GM12878 (cell line): ENCODE measurements around the gene ZNF80. TPM values are rescaled to one million over a fixed set of nuclear protein-coding genes. Genes with fewer than 3 reads are reported as not detected.

Experiments
- ATAC-seq: fragments of 200-7000 bp; cut with Tn5 transposase; 3 replicates; pipeline ENCODE4 v1.9.1; 2020; ENCODE audit warnings: mild to moderate bottlenecking, moderate library complexity
- BruUV-seq: library from RNA; stranded (reverse); fragments of 400-500 nt; replicated peaks from 2 replicates; lab custom pipeline; 2021; lab: Mats Ljungman, UMichigan
- CTCF ChIA-PET: fragments of 300-600 bp; sonication (Branson Sonifier 250); formaldehyde crosslinking; extraction: SDS; loops from one replicate; lab custom pipeline; 2021; ENCODE audit warnings: inconsistent platforms; lab: Yijun Ruan, JAX
- POLR2A ChIA-PET: fragments of 350-600 bp; formaldehyde crosslinking; extraction: SDS; loops from one replicate; lab custom pipeline; 2021; ENCODE audit warnings: inconsistent platforms; lab: Charles Lee
- RAD21 ChIA-PET: fragments of 300-600 bp; sonication (Branson Sonifier 250); formaldehyde crosslinking; loops from one replicate; lab custom pipeline; 2023; ENCODE audit warnings: antibody characterized with exemption; ENCODE audit not compliant: unreplicated experiment; lab: Charles Lee
- SMC1A ChIA-PET: fragments of 300-600 bp; sonication (Branson Sonifier 250); formaldehyde crosslinking; loops from one replicate; lab custom pipeline; 2023; ENCODE audit not compliant: unreplicated experiment, uncharacterized antibody; lab: Charles Lee
- DNase-seq: peaks from one replicate; pipeline ENCODE4 v3.0.0-alpha.2; 2011; ENCODE audit warnings: low read depth, low spot score
- FAIRE-seq: peaks from 3 replicates; lab custom pipeline; 2011; peaks lifted over from hg19 to GRCh38; lab: Jason Lieb, UNC
- H2AFZ ChIP-seq: 2 replicates; pipeline ENCODE4 v1.6.0; 2011; ENCODE audit warnings: low read depth, low read length, control low read depth; ENCODE audit not compliant: control insufficient read depth
- H3K27ac ChIP-seq: 2 replicates; pipeline ENCODE4 v1.5.1; 2011; ENCODE audit warnings: control low read depth; ENCODE audit not compliant: control insufficient read depth, insufficient read depth
- H3K27me3 ChIP-seq, 2 experiments: replicated peaks in 1 of 2; 2 replicates each; pipeline versions ENCODE4 v1.6.0 to v1.6.1; 2011; ENCODE audit warnings: low read length in 1 of 2; ENCODE audit not compliant: control insufficient read depth in 2 of 2, insufficient read depth in 2 of 2
- H3K36me3 ChIP-seq, 2 experiments: 2 replicates each; pipeline ENCODE4 v1.5.1; 2011; ENCODE audit warnings: low read length in 1 of 2; ENCODE audit not compliant: control insufficient read depth in 2 of 2, insufficient read depth in 2 of 2
- H3K4me1 ChIP-seq: 2 replicates; pipeline ENCODE4 v1.6.1; 2011; ENCODE audit warnings: mild to moderate bottlenecking, low read length, moderate library complexity, mixed read lengths; ENCODE audit not compliant: control insufficient read depth, insufficient read depth
- H3K4me2 ChIP-seq: 2 replicates; pipeline ENCODE4 v1.6.0; 2011; ENCODE audit warnings: control low read depth; ENCODE audit not compliant: control insufficient read depth, insufficient read depth
- H3K4me3 ChIP-seq: fragments of 200-600 bp; sonication (generic); 2 replicates; pipeline ENCODE4 v1.5.1; 2016
- H3K79me2 ChIP-seq: 2 replicates; pipeline ENCODE4 v1.6.0; 2011; ENCODE audit warnings: low read length; ENCODE audit not compliant: control insufficient read depth, insufficient read depth
- H3K9ac ChIP-seq: 2 replicates; pipeline ENCODE4 v1.8.0; 2011; ENCODE audit warnings: low read length, control low read depth, mixed read lengths; ENCODE audit not compliant: control insufficient read depth, insufficient read depth
- H3K9me3 ChIP-seq: replicated peaks from 3 replicates; pipeline ENCODE4 v1.5.1; 2011; ENCODE audit warnings: mild to moderate bottlenecking, low read length; ENCODE audit not compliant: control insufficient read depth, insufficient read depth
- H4K20me1 ChIP-seq: 2 replicates; pipeline ENCODE4 v1.6.0; 2011; ENCODE audit not compliant: control insufficient read depth, insufficient read depth
- BCLAF1 ChIP-seq: fragments of 450-650 bp; IDR thresholded peaks from 2 replicates; pipeline ENCODE4 v1.6.1; 2017; ENCODE audit warnings: antibody characterized with exemption, mild to moderate bottlenecking, moderate library complexity
- CREM ChIP-seq: IDR thresholded peaks from 2 replicates; pipeline ENCODE4 v1.6.1; 2014; ENCODE audit warnings: antibody characterized with exemption, low read depth
- ESRRA ChIP-seq: IDR thresholded peaks from 2 replicates; pipeline ENCODE4 v1.6.1; 2012; ENCODE audit warnings: mild to moderate bottlenecking, low read length, improper control_type of control experiment
- JUND ChIP-seq: IDR thresholded peaks from 2 replicates; pipeline ENCODE4 v1.6.1; 2012; ENCODE audit warnings: low read depth, mild to moderate bottlenecking, low read length, improper control_type of control experiment, moderate library complexity
- NFIC ChIP-seq: IDR thresholded peaks from 2 replicates; pipeline ENCODE4 v1.6.1; 2012; ENCODE audit warnings: low read depth, mild to moderate bottlenecking, inconsistent platforms, low read length, moderate library complexity
- PRDM15 ChIP-seq: fragments of 450-650 bp; formaldehyde crosslinking; IDR thresholded peaks from 2 replicates; pipeline ENCODE4 v1.4.0; 2020; ENCODE audit warnings: mild to moderate bottlenecking, moderate library complexity
- SIX5 ChIP-seq: IDR thresholded peaks from 2 replicates; pipeline ENCODE4 v1.6.1; 2011; ENCODE audit warnings: mild to moderate bottlenecking, low read depth, low read length, moderate library complexity; ENCODE audit not compliant: severe bottlenecking
- SMARCA5 ChIP-seq: fragments of 450-650 bp; IDR thresholded peaks from 2 replicates; pipeline ENCODE4 v1.6.1; 2017; ENCODE audit warnings: mild to moderate bottlenecking
- ZNF622 ChIP-seq: fragments of 450-650 bp; IDR thresholded peaks from 2 replicates; pipeline ENCODE4 v1.6.1; 2017; ENCODE audit warnings: mild to moderate bottlenecking, inconsistent platforms
- ZNF687 ChIP-seq: fragments of 450-650 bp; IDR thresholded peaks from 2 replicates; pipeline ENCODE4 v1.6.1; 2017; ENCODE audit warnings: mild to moderate bottlenecking, moderate library complexity
- WGBS: methylation state at CpG from one replicate; pipeline ENCODE4 v1.1.6; 2016; ENCODE audit warnings: low lambda C conversion rate; ENCODE audit not compliant: insufficient replicate concordance, insufficient coverage; ENCODE audit errors: missing lambda C conversion rate; 5-methylcytosine and 5-hydroxymethylcytosine counted together
- in situ Hi-C: fragments of 300-500 bp; cut with MboI; formaldehyde crosslinking; loops from 9 replicates; pipeline ENCODE4 v1.14.3; 2018; ENCODE audit warnings: mixed read lengths
- intact Hi-C: fragments of 100-400 bp; cut with micrococcal nuclease; formaldehyde crosslinking; loops from one replicate; pipeline ENCODE4 v1.14.2; 2022; ENCODE audit not compliant: unreplicated experiment
- polyA plus RNA-seq, 11 experiments: library from polyadenylated mRNA; depleted of rRNA in 4 of 11; unstranded in 6 of 11; stranded (reverse) in 5 of 11; fragments of >200 nt; fragmentation: Nextera tagmentation in 4 of 11; fragmentation: Illumina TruSeq in 1 of 11; extraction: Ambion mirVana in 4 of 11; extraction: Trizol in 1 of 11; gene quantifications; 1 replicate in 1 of 11; 2 replicates in 10 of 11; pipeline versions ENCODE4 v1.2.1 to v1.2.3, GENCODE V29; 2011 to 2016; ENCODE audit warnings: inconsistent platforms in 2 of 11, missing spikeins in 2 of 11, low read depth in 1 of 11
- total RNA-seq, 4 experiments: library from RNA; depleted of rRNA in 3 of 4; stranded (reverse); fragments of >200 nt in 3 of 4; fragmentation: Illumina TruSeq in 1 of 4; extraction: Trizol in 1 of 4; gene quantifications; 2 replicates each; pipeline versions ENCODE4 v1.2.1 to v1.2.3, GENCODE V29; 2013 to 2021

The ZNF80 gene
- total and polyA plus RNA-seq, 10 of the 15 experiments (the other 5 are each of a cell fraction or from before 2014, with no cell fraction given), result not detected

- Histone ChIP-seq H3K4me2 (no peak overlapping the region), H3K27ac (no peak overlapping the region), H3K9me3 (no peaks in the 10 kb centered on the region), H3K79me2 (no peaks in the 10 kb centered on the region), H3K9ac (no peak overlapping the region), H4K20me1 (no peaks in the 10 kb centered on the region), H3K36me3 (no peaks in the 10 kb centered on the region), H3K4me1 (no peaks in the 10 kb centered on the region), H2AFZ (no peak overlapping the region), H3K4me3 (no peak overlapping the region), H3K27me3 (no peaks in the 10 kb centered on the region)
- CTCF ChIA-PET, result interaction anchor here (1.4 to 7.5 kb wide), 3 partner anchors 124 to 135 kb away, joined by 3 to 131 read pairs (median 7); no protein-coding TSS in a partner anchor
- SMC1A ChIA-PET, result interaction anchor here (0.5 to 2.1 kb wide), 6 partner anchors 10 to 132 kb away, joined by 3 to 6 read pairs (median 4); no protein-coding TSS in a partner anchor
- ATAC-seq (no peak), DNase-seq (no peak), FAIRE-seq (no peak)
- intact Hi-C loops (no loop called here), in situ Hi-C loops (no loop called here)
- POLR2A ChIA-PET, result no interaction called here
- no peak for TF ChIP-seq SMARCA5
- no peak for TF ChIP-seq NFIC
- no peak for TF ChIP-seq BCLAF1
- no peak for TF ChIP-seq ESRRA
- no peak for TF ChIP-seq CREM
- no peak for TF ChIP-seq JUND
- no peak for TF ChIP-seq ZNF687
- TF ChIP-seq SIX5, result no peak
- no peak for TF ChIP-seq PRDM15
- no peak for TF ChIP-seq ZNF622
- BruUV-seq, result no TSS peak
- RAD21 ChIA-PET, result interaction anchor here (1.0 to 1.2 kb wide), 3 partner anchors 111 to 163 kb away, joined by 3 read pairs; no protein-coding TSS in a partner anchor
- 95% methylated on average over 1 of the region's 1 CpG for WGBS
Measured at GRCh38 chr3:114284644-114285043, 47.3 kb upstream of the ZNF80 start.
